ENCODE data around the gene SEC24D. TPM values are rescaled to one million over a fixed set of nuclear protein-coding genes. Genes with fewer than 3 reads are reported as not detected.

Gene SEC24D
- total and polyA plus RNA-seq, 2 experiments from 2014 or later, result 37.6 to 94.8 TPM

DNA sequence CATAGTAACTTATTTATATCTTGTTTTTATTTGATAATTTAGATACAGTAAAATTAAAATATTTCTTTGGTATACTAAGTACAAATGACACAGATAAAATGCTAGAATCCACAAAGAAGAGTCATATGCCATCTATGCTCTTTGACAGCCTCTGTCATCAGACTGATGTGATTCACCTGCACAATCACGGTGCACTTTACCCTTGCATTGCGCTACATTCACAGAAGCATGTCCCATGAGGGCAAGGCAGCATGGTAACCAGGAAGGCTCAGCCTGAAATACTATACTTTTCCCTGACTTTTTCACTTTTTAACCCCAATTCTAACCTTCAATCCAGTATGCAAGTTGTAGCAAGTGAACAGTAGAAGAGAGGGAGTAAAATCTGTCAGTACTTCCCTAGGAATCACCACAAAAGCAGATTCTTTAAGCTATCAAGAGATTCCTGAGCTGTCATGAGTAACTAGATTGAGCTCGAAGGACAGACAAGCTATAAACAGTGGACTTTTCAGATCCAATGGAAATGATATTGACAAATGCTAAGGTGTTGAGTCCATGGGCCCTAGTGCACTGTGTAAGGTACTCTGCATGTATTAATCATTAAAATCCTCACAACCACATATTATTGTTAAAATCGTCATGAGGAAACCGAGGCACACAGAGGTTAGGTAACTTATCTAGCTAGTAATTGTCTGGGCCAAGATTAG lies 14.2 kb downstream of the SEC24D start:
- Histone ChIP-seq H3K27ac (ENCODE audit: low read depth) (no peak overlapping the region), H3K27me3 (ENCODE audit: insufficient read depth) (no peaks in the 10 kb centered on the region), H3K4me2 (no peak overlapping the region), H3K4me3 (no peak overlapping the region), H3K9me2 (ENCODE audit: insufficient read depth) (no peaks in the 10 kb centered on the region), H3K79me2 (replicated peaks; ENCODE audit: insufficient read depth) (peaks cover 100% of the 10 kb centered on the region), H3K4me1 (ENCODE audit: insufficient read depth) (peaks cover 17% of the 10 kb centered on the region), H2AFZ (no peak overlapping the region), H3K36me3 (ENCODE audit: insufficient read depth) (peaks cover 21% of the 10 kb centered on the region), H4K20me1 (replicated peaks; ENCODE audit: insufficient read depth) (peaks cover 8% of the 10 kb centered on the region; the same call in 1 of the 2 replicates), H3F3A (replicated peaks; ENCODE audit: low read depth) (0 out of 2 replicates have a peak, but pooled peaks cover 3% of the 10 kb centered on the region)
- H3K36me3 Mint-ChIP-seq (ENCODE audit: low read depth), result peaks cover 32% of the 10 kb centered on the region
- no peaks in the 10 kb centered on the region for H3K9me3 Mint-ChIP-seq
- H3K27ac Mint-ChIP-seq, result no peak overlapping the region
- peaks cover 22% of the 10 kb centered on the region for H3K4me1 Mint-ChIP-seq
- TF ChIP-seq REST (IDR thresholded peaks at IDR 0.05; ENCODE audit: unreplicated experiment) (no peak), ZNF331 (CRISPR knock-in tag; IDR thresholded peaks at IDR 0.05; ENCODE audit: low read depth) (no peak), EZH2 (IDR thresholded peaks at IDR 0.05; ENCODE audit: low read depth, unreplicated experiment) (no peak), CREB1 (CRISPR knock-in tag; IDR thresholded peaks at IDR 0.05; ENCODE audit: low read depth) (no peak), POLR2AphosphoS5 (IDR thresholded peaks at IDR 0.05; ENCODE audit: low read depth) (no peak), JUNB (IDR thresholded peaks at IDR 0.05; ENCODE audit: unreplicated experiment) (no peak), STAT1 (IDR thresholded peaks at IDR 0.05; ENCODE audit: unreplicated experiment) (no peak), ZNF114 (CRISPR knock-in tag; IDR thresholded peaks at IDR 0.05) (no peak), ZNF462 (CRISPR knock-in tag; IDR thresholded peaks at IDR 0.05) (no peak), EZH2phosphoT487 (IDR thresholded peaks at IDR 0.05; ENCODE audit: unreplicated experiment) (no peak), NANOG (IDR thresholded peaks at IDR 0.05; ENCODE audit: borderline replicate concordance) (no peak)
- TF ChIP-seq, protein P1, sequence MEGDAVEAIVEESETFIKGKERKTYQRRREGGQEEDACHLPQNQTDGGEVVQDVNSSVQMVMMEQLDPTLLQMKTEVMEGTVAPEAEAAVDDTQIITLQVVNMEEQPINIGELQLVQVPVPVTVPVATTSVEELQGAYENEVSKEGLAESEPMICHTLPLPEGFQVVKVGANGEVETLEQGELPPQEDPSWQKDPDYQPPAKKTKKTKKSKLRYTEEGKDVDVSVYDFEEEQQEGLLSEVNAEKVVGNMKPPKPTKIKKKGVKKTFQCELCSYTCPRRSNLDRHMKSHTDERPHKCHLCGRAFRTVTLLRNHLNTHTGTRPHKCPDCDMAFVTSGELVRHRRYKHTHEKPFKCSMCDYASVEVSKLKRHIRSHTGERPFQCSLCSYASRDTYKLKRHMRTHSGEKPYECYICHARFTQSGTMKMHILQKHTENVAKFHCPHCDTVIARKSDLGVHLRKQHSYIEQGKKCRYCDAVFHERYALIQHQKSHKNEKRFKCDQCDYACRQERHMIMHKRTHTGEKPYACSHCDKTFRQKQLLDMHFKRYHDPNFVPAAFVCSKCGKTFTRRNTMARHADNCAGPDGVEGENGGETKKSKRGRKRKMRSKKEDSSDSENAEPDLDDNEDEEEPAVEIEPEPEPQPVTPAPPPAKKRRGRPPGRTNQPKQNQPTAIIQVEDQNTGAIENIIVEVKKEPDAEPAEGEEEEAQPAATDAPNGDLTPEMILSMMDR (conservative IDR thresholded peaks at IDR 0.05; ENCODE audit: low read depth in 2 of 2), result no peak
- TF ChIP-seq, protein P2, sequence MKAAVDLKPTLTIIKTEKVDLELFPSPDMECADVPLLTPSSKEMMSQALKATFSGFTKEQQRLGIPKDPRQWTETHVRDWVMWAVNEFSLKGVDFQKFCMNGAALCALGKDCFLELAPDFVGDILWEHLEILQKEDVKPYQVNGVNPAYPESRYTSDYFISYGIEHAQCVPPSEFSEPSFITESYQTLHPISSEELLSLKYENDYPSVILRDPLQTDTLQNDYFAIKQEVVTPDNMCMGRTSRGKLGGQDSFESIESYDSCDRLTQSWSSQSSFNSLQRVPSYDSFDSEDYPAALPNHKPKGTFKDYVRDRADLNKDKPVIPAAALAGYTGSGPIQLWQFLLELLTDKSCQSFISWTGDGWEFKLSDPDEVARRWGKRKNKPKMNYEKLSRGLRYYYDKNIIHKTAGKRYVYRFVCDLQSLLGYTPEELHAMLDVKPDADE (IDR thresholded peaks at IDR 0.05), result no peak
- ATAC-seq (no peak), DNase-seq (ENCODE audit: low spot score) (no peak)
- H3K4me3 Mint-ChIP-seq, result no peak overlapping the region
- H3K27me3 Mint-ChIP-seq (ENCODE audit: insufficient read depth, low read depth, poor library complexity), result peaks cover 2% of the 10 kb centered on the region
